GM21825 (cell line): ENCODE measurements around the gene KRTAP10-2.

Experiments
- ATAC-seq: cut with Tn5 transposase; IDR thresholded peaks from one replicate; pipeline ENCODE4 v1.9.1; 2021; ENCODE audit warnings: mild to moderate bottlenecking, moderate library complexity; ENCODE audit not compliant: unreplicated experiment

Gene KRTAP10-2

GRCh38 chr21:44540741-44541288, 10.5 kb downstream of the KRTAP10-2 start:
- no peak for ATAC-seq

DNA sequence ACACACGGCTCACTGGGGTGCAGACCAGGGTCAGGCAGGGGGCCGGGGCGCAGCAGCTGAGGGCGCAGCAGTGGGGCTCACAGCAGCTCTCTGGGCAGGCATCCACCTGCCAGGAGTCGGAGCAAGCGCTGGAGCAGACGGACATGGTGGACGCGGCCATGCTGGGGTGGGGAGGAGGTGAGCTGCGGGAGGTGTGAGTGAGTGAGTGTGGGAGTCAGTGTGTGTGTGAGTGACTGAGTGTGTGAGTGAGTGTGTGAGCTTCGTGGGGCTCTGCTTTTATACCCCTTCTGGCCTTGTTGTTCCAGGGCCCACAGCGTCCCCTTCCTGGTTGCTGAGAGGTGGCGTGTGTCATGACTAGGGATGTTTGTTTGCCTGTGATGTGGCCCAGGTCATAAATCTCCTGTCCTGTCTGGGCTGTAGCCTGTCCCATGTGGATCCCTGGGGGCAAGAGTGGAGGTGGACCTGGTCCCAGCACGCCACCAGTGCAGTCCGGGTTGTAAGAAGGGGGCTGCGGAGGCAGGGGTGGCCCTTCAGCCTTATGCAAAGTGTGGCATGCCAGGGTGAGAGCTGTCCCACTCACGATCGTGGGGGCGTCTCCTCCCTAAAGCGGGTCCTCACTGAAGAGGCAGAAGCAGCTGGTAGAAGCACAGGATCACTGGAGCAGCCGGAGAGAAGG, 11.2 kb downstream of the KRTAP10-2 start, which contains the start of gene KRTAP10-1:
TSS of gene KRTAP10-1 (minus strand) at position 205 of the 676 bp plus-strand sequence. CDS start at position 160, 45 bp downstream.
- no peak for ATAC-seq

GRCh38 chr21:44539046-44539445, 12.3 kb downstream of the KRTAP10-2 start:
- ATAC-seq = no peak

GRCh38 chr21:44537930-44538911, 13.1 kb downstream of the KRTAP10-2 start:
- no peak for ATAC-seq

DNA sequence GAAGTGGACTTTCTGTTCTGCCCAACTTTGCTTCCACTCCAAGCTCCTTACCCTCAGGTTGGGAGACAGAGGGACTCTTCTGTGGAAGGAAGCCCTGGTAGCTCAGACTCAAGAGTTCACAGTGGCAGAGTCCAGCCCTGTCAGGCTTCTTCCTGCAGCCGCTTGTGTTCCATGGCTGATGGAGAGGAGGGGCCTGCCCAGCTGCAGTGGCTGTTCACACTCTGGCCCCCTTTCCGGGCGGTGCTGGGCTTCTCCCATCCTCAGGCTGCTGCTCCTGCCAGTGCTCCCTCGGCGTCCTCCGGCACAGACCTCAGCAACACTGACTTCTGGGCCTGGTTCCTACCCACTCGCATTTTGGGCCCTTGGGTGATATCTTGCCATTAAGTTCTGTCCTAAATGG, 15.3 kb downstream of the KRTAP10-2 start:
- ATAC-seq = no peak

- ATAC-seq = no peak
These were observed 16.6 kb downstream of the KRTAP10-2 start for GRCh38 chr21:44534688-44535087.

DNA sequence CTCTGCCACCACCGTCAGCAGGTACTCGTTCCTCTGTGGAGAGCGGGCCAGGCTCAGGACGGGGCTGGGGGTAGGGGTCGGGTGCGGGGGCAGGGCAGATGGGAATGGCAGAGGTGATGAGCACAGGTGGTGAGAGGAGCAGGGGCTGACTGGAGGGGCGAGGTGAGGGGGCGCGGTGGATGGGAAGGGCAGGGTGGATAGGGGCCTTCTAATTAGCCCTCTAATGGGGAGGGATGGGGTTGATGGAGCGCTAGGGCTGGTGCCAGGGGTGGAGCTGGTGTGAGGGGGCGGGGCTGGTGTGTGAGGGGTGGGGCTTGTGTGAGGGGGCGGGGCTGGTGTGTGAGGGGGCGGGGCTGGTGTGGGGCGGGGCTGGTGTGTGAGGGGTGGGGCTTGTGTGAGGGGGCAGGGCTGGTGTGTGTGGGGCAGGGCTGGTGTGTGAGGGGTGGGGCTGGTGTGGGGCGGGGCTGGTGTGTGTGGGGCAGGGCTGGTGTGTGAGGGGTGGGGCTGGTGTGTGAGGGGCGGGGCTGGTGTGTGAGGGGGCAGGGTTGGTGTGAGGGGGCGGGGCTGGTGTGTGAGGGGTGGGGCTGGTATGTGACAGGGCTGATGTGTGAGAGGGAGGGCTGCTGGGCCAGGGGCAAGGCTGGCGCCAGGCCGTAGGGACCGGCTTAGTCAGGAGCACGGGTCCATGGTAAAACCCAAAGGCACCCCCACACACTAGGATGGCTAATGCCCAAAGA, 17.2 kb downstream of the KRTAP10-2 start:
- ATAC-seq = no peak

GRCh38 chr21:44533121-44533890, 18.0 kb downstream of the KRTAP10-2 start:
- no peak for ATAC-seq

DNA sequence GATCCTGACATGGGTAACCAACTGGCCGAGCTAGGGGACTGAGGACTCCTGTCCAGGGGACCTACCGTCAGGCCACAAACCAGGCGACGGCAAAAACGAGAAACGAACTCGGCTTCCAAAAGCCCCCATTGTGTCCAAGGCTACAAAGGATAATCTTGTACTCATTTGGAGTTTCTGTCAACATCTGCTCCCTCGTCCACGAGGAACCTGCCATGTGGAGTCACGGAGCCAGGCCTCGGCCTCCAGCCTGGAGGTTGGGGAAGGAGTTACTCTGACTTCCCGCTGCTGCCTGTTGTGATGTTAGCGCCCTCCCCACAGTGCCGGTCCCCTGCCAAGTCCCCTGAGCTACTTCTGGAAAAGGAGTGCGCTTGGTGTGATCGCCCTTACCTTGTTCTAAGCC, 18.6 kb downstream of the KRTAP10-2 start:
- ATAC-seq = no peak

DNA sequence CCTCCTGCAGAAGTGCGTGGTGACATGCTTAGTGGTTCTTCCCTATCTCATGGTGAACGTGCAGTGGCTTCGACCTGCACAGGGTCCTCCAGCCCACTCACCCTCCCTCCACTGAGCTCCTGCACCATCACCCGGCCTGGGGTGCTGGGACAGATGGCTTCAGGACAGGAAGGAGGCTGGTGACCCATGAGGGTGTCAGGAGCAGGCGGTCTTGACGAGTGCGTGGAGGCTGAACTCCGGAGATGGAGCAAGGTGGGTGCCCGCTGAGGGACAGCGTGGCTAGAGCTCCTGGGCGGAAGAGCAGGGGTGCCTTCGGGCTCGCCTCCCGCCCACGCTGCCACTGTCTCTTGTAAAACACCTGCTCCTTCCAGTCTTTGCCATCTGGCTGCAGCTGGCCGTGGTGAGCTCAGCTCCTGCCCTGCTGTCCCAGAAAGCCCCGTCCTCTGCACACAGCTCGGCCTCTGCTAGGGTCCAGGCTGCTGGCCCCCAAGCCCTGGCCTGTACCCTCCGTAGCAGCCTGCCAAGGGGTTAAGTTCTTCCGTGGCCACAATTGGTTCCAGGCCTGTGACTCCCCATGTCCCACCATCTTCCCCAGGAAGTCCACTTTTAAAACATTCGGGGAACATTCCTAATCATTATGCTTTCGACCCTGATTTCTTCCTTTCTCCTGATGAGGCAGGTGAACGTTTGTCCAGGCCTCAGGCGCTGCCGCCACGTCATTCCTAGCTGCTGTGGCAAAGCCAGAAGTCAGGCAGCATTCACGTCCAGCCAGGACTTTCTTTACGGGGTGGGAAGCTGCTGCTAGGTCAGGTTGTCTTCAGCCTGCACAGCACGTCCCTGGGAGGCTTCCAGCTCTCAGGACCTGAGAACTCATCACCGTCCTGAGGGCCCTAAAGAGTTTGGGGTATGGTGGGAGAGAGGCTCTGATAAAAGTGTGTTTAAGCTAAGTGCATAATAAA, 19.4 kb downstream of the KRTAP10-2 start:
- ATAC-seq = no peak

DNA sequence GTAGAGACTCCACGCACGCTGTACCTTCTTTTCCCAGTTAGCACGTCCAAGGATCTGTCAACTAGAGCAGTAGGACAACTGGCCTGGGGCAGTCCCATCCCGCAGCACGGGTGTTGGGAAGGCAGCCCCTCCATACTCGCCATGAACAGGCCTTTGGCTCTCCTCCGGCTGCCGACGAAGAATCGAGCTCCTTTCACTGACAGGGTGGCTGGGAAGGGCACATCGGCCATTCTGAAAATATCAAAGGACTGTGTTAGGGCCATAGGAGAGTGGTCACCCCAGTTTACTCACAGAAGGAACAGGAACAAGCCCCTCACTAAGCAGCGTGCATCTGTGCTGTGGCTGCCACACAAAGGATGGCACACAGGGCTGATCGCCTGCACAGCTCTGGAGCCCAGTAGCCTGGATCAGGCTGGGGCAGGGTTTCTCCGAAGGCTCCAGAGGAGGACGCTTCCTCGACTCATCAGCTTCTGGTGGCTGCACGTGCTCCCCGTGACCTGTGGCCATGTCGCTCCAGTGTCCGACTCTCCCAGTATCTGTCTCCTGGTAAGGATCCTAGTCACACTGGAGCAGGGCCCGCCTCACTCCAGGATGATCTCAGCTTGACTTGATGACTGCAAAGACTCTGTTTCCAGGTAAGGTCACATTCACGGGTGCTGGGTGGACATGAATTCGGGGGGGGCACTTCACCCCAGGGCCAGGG, 20.3 kb downstream of the KRTAP10-2 start:
- no peak for ATAC-seq

GRCh38 chr21:44530221-44530902, 20.9 kb downstream of the KRTAP10-2 start:
- no peak for ATAC-seq

DNA sequence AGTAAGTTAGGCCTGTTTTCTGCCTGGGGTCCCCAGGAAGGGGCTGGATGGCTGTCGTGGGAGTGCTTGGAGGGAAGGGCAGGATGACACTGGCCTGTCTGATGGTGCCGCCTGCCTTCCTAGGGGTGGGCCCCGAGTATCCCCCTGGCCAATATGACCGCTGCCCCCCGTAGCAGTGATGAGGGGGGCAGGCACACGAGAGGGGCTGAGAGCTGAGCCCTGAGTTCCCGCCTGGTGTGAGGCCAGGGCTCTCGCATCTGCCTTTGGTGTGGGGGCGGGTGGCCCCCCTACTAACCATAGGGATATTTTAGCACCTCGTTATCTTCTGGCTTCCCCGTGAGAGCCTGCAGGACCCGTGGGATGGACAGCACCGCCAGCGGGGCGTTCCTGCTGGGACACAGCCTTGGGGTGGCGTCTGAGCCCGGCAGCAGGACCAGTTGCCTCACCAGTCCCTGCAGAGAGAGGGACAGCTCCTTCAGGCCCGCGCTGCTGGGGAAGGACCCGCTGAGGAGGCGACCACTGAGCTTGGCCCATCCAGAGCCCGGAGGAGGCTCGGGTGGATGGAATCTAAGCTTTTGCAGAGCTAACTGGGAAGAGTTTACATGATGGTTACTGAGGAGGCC, 21.7 kb downstream of the KRTAP10-2 start:
- ATAC-seq = no peak

DNA sequence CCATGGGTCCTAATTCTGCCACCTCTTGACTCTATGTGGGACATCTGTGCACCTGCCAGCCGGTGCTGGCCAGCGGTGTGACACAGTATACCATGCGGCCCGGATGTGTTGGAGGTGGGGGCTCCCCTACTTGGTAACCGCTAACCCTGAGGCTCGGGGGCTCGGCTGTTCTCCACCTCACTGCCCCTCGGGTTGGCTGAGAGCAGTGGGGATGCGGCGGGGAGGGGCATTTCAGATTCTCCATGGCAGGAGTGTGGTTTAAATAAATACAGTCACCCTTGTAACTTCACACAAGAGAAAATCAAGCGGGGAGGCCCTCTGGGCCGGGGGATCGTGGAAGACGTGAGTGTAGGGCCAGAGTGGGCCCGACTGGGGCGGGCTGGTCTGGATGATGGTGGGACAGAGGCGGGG, 22.3 kb downstream of the KRTAP10-2 start:
- ATAC-seq = no peak

- no peak for ATAC-seq
These were observed 22.7 kb downstream of the KRTAP10-2 start for GRCh38 chr21:44528634-44528995.

- ATAC-seq = no peak
These were observed 23.2 kb downstream of the KRTAP10-2 start for GRCh38 chr21:44527983-44528633.
